ENCODE data around the gene LHFPL6.

LHFPL6 gene

DNA sequence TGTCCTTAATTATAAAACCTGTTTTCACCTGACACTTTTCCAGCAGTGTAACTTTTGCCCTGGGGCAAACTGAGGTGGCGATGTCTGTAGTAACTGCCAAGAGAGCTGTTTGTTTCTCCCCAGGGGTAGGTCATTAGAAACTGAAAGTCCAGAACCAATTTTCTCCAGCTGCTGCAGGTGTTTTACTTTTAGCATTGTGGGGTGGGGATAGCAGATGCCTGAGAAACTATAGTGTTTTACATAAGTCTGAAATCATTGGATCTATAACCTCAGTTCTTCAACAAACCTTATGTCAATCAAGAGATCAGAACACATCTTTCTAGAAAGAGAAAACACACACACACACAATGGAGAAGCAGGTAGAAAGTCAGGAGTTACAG, 92.7 kb downstream of the LHFPL6 start:
- no peak for DNase-seq
- no peak for ATAC-seq

DNA sequence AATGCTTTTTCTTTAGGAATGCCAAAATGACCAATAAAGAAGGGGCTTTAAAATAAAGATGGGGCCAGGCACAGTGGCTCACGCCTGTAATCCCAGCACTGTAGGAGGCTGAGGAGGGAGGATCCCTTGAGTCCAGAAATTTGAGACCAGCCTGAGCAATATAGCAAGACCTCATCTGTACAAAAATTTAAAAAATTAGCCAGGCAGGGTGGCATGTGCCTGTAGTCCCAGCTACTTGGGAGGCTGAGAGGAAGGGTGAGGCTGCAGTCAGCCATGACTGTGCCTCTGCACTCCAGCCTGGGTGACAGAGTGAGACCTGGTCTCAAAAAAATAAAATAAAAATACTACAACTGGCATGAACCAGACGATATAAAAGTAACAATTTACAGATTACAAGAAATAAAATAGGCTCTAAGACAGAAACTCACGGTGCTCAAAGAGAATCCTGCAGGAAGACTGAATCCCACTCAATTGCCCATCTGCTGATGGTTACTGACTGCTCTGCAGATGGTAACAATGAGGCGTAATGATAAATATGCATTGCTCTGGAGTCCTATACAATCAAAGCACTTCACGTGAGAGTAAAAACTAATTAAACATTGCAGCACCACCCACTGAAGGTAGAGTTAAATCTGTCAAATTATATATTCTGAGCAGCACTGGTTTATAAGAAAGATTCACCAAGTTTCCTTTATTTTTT, 93.2 kb downstream of the LHFPL6 start:
- DNase-seq, result no peak
- ATAC-seq, result no peak

DNA sequence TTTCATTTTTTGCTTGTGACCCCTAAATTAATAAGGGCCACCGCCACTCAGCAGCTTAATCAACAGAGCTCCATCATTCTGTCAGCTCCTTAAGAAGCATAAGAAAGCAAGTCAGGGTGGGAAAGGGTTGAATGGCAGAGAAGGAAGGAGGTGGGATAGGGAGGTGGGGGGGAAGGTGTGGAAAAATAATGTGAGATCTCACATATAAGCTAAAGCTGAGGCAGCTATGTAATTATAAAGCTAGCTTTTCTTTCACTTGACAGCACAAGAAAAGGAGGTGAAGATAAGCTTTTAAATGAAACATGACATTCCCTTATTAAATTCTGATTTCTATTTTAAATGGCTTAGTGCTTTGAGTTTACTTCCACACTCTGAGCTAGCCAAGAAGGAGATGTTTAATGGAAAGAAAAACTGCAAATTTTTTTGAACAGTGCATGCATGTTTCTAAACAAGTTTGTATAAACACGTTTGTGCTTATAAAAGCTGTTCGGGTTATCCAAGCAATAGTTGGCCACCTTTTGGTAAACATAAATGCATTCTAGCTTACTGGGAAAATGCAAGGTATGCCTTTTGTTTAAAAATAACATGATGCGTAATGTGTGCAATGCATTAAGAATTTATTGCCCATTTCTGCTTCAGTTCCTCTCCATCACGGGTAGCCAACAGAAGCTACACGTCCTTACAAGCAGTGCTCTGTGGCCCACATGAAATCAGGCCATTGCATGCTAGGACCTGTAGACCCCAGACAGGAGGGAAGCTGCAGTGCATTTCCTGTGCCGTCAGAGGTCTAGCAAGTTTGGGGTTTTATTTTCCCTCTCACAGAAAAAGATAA, 96.2 kb downstream of the LHFPL6 start:
- DNase-seq (no peak), ATAC-seq (no peak)

DNA sequence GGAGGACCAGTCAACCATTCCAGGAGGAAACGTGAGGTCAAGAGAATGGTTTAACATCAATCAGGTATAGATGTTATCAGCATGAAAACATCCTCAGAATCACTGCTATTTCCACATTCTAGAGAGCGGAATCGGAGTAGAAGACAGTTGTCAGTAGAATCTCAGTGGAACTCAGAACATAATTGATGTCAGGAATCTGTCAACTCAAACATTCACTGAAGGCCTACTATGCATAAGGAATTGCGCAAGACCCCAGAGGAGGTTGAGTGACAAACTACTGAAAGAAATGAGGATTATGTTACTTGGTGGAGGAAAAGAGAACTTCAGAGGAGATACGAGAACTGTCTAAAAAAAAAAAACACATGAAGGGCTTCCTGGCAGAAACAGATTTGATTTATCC, 97.8 kb downstream of the LHFPL6 start:
- ATAC-seq (no peak), DNase-seq (no peak)

DNA sequence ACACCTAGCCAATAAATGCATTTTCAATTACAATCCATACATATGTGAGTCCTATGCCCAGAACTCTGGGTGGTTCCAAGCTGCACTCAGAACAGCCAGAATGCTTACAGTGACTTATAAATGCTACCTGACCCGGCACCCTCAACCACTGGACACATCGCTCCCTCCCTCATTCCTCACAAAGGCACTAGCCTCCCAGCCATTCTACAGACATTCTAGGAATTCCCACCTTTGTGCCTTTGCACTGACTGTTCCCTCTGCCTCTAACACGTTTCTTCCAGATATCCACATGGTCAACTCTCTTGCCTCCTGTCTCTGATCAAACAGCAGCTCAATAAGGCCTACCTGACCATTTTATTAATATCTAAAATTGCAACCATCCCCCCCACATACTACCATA, 99.9 kb downstream of the LHFPL6 start:
- ATAC-seq, result no peak
- DNase-seq, result no peak

DNA sequence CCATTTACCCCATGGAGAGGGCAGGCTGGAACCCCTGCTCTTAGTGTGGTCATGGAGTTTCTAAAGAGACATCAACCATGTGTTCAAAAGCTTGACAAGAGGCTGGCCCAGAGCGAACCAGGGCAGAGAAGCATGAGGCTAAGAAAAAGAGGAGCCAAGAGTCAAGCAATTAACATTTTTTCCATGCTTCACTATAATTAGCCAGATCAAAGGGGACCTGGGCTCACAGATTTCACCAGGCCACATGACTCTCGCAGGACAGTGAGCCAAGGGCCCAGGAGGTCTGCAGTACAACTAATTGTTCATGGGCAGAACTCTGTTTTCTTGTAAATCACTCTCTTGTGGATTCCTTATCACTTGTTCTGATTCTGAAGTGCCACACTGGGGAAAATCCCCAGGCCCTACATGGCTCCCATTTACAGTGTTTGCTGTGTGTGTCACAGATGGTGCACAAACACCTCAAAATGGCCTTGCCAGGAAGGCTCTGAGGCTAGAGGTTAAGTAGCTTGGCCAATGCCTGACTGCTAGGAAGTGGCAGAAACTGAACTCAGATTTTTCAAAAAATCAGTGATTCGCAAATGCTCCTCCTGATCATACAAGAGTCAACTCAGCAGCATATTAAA, 101.2 kb downstream of the LHFPL6 start:
- DNase-seq (no peak), ATAC-seq (no peak)

DNA sequence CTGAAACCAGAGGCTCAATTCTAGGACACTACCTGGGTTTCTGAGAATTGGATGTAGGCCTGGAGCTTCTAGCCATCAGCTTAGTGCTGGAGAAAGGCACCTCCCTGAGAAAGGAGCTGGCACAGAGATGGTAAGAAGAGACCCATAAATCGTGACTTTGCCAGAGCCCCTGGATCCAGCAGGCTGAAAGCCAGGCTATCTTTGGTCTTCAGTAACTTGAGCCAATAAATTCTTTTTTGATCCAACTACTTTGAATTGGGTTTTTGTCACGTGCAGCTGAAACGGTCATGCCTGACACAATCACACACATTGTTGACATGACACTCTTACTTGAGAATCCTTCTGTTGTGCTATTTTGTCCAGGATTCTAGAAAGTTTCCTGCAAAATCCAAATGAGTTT, 103.4 kb downstream of the LHFPL6 start:
- no peak for ATAC-seq
- DNase-seq, result no peak

DNA sequence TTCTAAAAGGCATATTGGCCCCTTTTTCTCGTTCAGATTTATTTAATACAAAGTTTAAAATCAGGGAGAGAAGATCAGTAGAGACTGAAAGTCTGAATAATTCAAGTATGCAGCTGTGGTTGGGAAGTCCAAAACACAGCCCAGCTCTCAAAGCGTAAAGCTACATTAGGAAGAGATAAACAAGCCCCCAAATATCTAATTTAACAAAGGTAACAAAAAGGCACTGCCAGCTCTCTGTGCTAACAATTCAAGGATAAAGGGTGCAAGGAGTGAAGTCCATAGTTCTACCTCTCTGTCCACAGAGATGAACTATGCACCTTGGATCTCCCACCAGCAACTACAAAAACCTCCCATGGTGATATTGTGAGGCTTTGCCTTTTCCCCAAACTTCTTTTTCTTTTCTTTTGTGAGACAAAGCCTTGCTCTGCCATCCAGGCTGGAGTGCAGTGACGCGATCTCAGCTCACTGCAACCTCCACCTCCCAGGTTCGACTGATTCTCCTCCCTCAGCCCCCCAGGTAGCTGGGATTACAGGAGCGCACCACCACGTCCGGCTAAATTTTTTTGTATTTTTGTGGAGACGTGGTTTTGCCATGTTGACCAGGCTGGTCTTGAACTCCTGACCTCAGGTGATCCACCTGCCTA, 104.4 kb downstream of the LHFPL6 start:
- DNase-seq, result no peak
- ATAC-seq, result no peak

DNA sequence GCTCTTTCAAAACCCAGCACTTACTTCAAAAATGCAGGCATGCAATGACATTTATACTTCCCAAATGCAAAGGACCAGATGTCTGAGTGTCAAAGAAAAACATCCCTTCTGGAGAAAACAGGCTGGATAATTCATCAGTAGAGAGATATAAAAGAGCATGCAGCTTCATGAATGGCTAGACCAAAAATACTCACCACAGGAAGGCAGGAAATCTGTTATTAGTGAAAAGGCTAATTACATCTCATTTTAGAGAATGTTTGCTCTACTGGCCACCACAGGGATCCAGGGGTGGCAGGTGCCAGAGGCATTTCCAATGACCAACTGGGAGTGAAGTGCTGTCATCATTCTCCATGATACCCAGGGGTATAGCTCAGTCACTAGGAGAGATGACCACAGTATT, 106.5 kb downstream of the LHFPL6 start:
- ATAC-seq, result no peak

DNA sequence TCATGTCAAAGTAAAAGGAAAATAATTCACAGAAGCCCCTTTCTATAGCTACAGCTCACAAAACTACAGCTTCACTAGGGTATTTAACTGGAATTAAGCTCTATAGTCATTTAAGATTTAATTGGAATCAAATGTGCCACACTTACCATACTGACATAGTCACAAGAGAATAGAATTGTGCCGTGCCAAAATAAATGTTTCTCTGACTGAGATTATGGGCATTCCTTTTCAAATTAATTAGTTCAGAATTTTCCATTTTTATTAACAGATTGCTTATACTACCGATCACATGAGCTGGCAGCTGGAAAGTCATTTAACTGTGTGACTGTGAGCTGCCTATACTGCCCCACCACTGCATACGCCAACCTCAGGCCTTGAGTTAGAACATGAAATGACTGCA, 108.4 kb downstream of the LHFPL6 start:
- DNase-seq (no peak), ATAC-seq (no peak)

More for the DNA sequence above, 106.5 kb downstream of the LHFPL6 start:
- DNase-seq, result no peak

DNA sequence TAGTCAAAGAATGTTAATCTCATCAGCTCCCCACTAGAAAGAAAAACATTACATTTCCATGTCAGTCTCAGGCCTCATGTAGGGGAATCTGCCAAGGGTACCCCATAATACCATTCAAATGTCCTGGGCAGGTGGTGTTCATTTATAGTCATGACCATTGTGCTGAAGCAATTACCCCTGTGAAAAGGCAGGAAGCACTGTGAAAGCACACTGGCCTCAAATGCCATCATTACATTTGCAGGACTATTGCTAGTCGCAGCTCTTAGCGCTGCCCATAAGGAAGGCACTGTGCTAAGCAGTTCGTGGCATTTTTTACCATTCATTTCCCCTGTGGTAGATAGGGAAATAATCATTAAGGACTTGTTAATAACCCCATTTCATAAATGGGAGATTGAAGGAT, 109.0 kb downstream of the LHFPL6 start:
- ATAC-seq, result no peak
- DNase-seq, result no peak

DNA sequence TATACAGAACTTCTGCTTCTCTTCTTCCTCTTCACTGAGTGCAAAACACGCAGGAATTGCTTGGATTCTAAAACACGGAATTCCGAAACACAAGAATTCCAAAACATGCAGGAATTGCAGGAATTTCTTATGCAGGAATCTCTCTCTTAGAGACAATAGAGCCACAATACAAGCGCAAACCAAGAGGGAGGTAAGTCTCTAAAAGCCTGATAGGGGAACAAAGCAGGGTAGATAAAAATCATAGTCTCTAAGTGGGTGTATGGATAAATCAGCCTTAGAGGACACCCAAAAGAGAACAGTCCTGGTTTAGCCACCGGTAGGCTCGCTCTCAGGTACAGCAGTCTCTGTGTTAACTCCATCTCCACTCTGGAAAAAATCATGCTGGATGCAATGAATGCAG, 112.9 kb downstream of the LHFPL6 start:
- DNase-seq (no peak), ATAC-seq (no peak)

DNA sequence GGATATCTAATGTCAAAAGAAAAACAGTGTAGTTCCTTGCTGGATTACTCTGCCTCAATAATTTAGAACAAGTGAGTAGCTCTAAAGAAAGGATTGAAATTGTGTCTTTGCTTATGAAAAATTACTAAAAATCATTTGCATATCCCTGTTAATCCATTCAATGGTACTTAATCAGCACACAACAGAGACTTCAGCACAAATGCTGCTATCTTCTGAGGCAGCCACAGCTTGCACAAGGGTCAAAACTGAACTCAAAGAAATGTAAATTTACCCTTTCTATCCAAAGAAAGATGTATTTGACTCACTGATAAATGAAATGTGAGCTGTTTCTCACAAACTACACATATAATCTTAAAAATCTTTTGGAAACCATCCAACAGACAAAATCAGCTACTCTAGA, 116.2 kb downstream of the LHFPL6 start:
- no peak for ATAC-seq

DNA sequence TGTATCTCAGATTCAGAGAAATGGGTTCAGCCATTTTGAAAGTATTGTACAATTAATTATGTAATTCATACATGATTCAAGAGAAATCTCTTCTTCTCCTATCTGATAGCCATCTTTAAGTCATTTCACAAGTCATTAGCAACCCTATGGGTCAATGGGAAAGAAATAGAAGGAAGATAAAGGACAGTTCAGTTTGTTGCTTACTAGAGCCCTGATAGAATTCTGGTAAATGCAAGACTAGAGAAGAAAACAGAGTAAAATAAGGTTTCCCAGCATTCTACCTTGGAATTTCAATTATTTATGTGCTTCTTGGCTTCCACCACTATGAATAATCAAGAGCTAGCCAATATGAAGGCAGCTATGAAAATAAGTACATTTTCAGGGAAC, 117.7 kb downstream of the LHFPL6 start:
- no peak for ATAC-seq
- no peak for DNase-seq

More for the DNA sequence above, 116.2 kb downstream of the LHFPL6 start:
- no peak for DNase-seq

DNA sequence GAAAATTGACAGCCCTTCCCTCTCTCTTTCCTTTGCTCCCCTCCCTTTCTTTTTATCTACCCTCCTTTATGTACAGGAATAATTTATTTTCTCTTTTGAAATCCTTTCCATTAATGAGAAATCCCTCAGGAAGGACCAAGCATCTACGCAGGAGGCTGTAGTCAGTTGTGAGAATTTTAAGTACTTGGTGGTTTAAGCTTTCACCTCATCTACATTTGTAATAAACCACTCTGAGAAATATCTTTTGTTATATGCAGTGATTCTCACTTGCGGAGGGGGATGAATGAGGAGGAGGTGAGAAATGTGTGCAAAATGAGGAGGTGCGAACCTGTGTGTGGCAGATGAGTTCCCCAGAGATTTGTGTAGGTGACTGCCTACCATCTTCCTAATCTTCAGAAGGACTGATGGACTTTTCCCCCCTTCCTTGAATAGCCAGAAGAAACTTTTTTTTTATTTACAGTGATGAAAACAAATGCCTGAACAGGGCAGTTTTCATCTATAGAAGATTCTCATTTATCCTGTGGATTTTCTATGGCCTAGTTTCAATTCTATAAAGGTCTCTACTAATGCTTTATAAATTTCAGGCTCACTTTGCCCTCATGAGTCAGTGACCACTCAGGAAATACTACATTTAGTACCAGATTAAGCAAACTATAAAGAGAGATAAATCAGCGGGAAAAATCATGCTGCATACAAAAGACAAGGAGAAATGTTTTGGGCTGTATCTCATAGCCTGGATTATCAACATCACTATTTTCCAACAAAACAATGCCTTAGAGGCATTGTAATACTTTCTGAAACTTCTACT, 118.3 kb downstream of the LHFPL6 start:
- ATAC-seq, result no peak
- no peak for DNase-seq

DNA sequence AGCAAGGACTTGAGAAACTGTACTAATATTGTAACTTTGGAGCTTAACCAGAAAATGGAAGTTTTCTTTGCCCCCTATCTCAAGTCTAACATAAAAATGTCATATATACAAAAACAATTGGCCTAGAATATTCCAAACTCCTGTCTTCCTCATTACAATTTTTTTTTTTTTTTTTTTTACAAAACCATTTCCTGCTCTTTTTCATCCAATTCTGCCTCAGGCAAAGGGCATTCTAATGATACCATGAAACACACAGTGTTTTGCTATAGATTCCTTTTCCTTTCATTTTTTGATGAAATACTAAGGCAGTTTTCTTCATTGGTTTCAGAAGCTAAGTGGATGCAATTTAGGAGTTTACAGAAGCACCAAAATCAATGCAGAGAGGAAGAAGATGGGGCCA, 119.7 kb downstream of the LHFPL6 start:
- no peak for DNase-seq
- ATAC-seq, result no peak

DNA sequence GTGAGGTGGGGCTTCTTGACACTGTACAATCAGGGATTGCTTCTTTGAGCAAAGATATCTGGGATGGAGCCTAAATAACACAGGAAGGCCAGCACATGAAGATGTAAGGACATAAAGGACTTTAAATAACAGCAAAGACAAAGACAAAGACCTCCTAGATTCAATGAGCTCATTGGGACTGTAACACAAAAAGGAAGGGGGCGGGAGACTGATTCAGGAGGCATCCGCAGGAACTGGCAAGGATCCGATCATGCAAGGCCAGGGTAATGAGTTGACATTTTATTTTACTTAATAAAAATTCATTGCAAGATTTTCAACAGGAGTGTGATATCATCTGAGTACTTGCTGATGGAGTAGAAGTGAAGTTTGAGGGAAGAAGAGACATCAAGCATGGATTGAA, 121.5 kb downstream of the LHFPL6 start:
- no peak for ATAC-seq
- DNase-seq, result no peak

DNA sequence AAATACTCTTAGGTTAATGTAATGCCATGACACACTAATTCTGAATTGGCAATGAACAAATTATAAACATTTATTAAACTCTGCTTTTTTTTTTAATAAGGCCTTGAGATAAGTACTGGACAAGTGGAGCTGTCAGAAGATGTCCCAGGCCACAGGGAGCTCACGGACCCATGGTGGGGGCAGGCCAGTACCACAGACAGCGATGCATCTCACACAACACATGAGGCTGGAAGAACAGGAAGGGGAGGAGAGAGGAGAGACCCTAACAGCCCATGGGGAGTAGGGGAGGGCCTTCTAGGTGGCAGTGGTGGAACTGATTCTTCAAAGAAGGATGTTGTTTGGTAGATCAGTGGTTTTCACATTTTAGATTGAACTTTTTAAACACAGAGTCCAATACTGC, 128.4 kb downstream of the LHFPL6 start:
- ATAC-seq (no peak), DNase-seq (no peak)

DNA sequence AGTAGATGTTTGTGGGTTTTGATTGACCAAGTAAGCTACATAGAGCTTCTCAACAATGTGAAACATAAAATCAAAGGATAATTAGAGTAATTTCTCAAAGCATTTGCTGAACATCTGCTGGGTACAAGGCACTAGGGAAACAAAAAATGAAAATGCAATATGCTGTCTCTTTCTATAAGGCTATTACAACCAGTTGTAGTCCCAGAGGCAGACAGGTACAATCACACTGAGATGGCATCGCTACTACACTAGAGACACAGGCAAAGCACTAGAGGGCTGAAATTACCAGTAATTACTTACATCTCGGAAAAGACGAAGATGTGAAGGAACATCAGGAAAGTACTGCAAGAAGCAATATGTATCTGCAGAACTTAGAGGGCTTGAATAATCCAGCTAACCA, 133.3 kb downstream of the LHFPL6 start:
- ATAC-seq, result no peak
- DNase-seq, result no peak

DNA sequence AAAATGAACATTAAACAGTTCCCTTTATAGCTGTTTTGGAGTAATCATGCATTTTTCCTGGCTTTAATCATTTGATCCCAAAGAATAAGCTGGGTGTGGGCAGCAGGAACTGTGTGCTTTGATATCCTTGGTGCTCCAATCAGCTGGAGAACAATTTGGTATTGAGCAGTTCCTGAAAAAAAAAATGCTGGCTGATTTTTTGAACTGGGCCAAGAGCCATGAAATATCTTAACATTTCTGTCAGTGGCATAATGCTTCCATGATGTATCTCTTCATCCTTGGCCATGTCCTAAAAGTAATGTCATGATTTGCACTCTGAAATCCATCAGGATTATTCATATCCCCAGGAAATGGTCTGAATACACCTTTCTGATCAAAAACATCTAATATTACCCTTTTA, 134.7 kb downstream of the LHFPL6 start:
- no peak for DNase-seq
- no peak for ATAC-seq

DNA sequence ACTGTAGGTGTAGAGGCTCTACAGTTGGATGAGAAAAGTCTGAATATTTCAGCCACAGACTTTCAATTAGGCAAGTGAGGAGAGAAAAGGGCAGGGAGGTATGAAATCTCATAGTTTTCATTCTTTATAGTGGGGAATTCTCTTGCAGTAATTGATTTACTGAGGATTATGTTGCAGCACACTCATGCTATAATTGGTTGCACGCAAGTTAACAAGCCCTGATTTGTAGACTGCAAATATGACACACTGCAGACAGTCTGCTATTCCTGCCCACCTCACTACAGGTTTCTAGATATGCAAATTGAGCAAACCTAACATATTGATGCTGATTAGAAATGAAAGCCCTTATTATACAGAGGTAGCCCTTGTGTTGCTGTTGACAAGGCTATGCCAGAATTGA, 139.4 kb downstream of the LHFPL6 start:
- DNase-seq, result no peak
- no peak for ATAC-seq

DNA sequence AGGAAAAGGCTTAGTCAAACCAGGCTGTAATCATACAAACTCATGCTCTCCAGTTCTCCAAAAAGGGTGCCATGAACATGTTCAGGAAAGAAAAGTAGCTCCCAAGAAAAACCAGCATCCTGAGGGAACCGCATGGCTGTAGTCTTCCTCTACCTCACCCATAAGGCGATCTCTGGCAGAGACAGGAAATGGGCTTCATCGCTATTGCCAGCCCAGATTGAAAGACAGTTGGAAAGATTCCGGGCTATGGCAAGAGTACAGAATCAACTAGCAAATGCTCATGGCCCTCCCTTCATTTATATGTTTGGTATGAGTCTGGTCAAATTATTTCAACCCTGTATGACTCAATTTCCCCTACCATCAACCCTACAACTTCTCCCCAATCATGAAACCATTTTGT, 140.1 kb downstream of the LHFPL6 start:
- DNase-seq, result no peak
- ATAC-seq, result no peak

Data from stimulated activated naive CD8-positive, alpha-beta T cell treated with anti-CD3 and anti-CD28 coated beads, Interleukin-15, Interleukin-2, amounts not matched to agents 100 U/mL and 50 U/mL, for 24 hours (primary cell).